Measurements from ENCODE around the gene GPR32. TPM values are rescaled to one million over a fixed set of nuclear protein-coding genes. Genes with fewer than 3 reads are reported as not detected.
"Not testable (repeated sequence)": the region's sequence is repeated elsewhere in the genome, so short reads cannot be mapped to it uniquely, and the experiment has no call there.

GPR32 gene
- polyA plus RNA-seq, 3 donors: not detected

DNA sequence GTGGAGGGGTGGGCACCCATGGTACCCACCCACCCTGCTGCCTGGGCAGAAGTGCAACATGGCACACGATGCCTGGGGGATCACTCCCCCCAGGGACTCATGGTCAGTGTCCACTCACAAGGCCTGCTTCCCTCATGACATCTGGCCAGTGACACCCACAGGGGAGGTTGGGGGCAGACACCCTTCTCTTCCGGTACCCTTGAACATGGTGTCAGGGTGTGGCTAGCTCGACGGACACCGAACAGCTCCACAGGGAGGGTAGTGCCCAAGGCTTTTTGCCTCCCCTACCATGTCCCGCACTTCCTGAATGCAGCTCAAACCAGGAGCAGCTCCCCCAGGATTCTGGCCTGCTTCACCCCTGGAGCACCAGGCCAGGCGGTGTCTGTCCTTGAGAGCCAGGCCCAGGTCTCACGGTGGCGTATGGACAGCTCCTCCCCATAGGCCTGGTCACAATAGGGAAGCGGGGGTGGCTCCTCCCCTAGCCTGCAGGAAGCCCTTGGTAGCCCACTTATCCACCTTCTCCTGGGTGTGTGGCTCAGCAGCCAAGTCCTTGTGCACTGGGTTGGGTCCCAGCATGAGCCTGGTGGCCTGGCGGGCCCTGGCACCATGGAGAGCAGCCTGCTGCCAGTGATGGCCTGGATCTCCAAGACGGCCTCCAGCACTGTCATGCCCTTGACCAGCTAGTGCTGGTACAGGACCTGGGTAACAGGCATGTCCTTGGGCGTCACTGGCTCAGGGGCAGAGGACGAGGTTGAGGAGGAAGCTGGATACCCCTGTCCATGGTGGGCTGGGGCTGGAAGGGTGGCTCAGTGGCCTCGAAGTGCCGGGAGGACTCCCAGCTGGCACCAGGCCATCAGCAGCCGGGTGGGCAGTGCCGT is 27.8 kb downstream of the GPR32 start:
- no peak for DNase-seq (ENCODE audit: low read depth in 3 of 3, low spot score in 2 of 3)

DNA sequence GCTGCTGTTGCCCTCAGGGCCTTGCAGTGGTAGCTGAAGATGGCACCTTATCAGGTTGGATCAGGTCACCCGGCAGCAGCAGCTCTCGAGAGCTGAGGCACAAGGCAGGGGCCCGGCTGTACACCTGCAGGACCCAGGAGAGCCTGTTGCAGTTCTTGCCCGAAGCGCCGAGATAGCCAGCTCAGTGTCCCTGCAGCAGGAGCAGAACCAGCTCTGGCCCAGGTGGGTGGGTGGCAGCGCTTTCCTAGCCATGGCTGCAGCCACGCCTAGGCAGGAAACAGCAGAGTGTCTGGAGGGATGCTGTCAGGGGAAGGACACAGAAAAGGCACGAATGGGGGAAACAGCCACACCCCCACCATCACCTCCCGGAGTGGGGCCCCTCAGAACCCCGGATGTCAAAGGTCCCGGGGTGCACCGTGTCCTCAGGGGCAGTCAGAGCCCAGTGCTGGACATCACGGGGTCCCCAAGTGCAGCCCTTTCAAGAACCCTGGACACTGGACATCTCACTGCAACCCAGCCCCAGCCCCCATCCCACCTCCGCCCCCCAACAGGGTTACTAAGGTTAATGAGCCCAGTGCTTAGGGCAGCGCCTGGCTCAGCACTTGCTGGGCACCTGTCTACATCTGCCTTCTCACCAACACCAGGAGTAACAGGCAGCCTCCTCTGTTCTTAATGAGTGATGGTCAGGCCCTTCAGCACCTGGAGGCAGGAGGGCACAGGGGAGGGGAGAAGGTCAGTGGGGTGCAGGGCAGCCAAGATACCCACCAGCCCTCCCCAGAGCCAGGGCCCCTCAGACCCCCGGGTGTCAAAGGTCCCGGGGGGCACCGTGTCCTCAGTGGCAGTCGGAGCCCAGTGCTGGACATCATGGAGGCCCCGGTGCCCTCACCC is 28.6 kb downstream of the GPR32 start:
- DNase-seq (ENCODE audit: low read depth in 3 of 3, low spot score in 2 of 3): no peak

DNA sequence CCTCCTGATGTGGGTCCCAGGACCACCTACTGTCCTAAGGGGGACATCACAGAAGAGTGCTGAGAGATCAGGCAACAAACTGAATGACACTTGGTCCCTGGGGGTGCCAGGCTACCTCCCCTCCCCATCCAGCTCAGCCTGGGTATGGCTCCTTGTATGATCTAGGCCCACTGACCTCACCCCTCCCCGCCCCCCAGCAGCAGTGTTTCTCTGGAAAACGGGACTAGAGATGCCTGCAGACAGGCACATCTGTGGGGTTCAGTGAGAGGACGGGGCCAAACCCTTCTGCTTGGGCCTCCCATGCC is 29.2 kb downstream of the GPR32 start:
- no peak for DNase-seq (ENCODE audit: low read depth in 3 of 3, low spot score in 2 of 3)

DNA sequence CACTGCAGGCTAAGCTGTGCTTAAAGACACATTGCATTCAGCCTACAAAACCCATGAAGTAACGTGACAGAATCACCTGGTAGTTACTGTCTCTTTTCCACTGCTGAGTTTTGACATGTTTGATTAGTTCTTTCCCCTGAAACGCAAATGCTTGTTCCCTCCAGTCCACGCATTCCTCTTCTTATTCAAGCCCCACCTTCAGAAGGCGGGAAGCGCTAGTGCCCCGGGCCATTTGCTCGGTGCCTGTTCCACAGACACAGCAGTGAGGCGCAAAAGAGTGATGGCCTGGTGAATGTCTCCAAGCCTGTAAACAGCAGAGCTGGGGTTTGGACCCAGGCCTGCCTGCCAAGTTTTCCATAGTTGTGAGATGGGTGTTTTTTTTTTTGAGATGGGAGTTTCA is 30.8 kb downstream of the GPR32 start:
- no peak for DNase-seq (ENCODE audit: low read depth in 3 of 3, low spot score in 2 of 3)

DNA sequence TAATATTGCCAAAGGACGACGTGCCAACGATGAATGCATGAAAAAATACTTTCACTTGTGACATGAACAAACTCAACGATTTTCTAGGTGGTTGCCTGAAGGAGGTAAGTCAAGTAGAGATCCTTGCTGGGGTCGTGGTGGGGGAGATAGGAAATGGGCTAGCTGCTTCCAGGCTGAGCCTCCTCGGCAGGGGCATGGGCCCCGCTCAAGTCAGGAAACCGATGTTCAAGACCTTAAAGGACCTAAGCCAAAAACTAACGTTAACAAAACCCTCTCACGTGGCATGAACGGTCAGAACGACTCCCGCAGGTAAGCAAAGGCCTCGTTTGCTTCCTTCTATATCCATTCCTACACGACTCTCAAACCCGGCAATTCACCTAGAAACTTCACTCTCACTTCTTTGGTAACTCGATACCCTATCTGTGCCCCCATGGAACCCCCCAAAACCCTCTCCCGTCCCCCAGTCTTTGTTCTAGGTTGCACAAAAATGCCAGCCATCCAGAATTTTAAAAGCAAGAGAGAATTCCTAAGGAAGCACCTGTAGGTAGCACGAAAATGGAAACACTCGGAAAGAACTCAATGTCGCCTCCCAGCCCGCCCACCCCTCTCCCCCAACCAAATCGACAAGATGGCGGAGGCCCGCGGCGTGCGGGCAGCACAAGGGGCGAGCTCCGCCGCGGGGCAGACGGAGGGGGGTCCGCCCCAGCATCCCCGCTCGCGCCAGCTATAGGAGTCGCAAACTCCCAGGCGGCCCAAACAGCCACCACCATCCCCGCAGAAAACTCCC is 33.6 kb downstream of the GPR32 start:
- DNase-seq (ENCODE audit: low read depth in 3 of 3, low spot score in 2 of 3): no peak

DNA sequence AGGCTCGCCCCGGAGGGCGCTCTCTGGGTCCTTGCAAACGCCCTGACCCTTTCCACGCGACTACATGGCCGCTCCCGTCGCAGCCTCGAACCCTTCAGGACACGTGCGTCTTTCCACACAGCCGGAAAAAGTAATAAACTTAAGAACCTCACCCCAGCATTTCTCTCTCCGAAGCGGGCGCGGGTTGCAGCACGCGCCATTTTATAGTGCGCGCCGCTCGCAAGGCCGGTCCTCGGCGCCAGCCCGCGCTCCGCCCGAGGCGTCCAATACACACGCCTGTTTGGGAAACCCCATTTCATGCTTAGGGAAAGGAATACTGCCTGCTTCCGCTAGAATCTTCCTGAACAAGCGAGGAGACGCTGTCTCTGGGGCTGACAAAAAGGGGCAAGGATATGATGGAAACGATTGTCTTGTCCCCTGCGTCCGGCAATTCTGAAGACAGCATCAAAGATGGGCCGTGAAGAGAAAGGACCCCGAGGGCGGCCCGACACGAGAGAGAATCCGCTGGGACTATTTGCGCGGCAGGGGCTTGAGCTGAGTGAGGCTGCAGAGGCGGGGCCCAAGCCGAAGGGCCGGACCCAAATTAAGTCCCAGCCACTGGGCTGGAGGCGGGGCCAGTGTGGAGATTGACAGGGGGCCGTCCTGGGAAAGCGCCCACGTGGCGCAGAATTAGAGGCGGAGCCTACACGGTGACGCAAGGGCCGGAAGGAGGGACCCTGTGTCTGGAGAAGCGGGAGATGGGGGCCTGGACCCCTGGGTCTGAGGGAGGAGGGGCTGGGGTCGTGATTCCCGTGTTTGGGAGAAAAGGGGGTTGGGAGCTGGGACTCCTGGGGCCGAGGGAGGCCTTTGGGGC is 34.4 kb downstream of the GPR32 start:
- DNase-seq (ENCODE audit: low read depth in 3 of 3, low spot score in 2 of 3): peak; percentile 99 to 100 (median 99)

DNA sequence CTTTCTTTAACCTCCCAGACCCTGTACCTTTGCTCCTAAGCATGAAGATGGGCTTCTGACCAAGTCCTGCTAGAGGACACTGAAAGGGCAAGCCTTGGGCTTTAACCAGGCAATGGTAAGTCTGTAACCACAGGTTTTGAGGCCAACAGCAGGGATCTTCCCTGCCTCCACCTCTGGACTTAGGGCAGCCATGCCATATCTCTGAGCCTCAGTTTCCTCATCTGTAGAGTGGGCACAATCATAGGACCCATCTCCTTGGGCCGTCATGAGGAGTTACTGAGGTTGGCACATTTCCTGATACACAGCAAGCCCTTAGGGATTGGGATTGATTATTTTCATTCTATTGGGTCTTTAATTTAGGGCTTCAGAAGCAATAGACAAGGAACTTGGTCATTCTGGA is 38.6 kb downstream of the GPR32 start:
- DNase-seq (ENCODE audit: low read depth in 3 of 3, low spot score in 2 of 3): no peak

DNA sequence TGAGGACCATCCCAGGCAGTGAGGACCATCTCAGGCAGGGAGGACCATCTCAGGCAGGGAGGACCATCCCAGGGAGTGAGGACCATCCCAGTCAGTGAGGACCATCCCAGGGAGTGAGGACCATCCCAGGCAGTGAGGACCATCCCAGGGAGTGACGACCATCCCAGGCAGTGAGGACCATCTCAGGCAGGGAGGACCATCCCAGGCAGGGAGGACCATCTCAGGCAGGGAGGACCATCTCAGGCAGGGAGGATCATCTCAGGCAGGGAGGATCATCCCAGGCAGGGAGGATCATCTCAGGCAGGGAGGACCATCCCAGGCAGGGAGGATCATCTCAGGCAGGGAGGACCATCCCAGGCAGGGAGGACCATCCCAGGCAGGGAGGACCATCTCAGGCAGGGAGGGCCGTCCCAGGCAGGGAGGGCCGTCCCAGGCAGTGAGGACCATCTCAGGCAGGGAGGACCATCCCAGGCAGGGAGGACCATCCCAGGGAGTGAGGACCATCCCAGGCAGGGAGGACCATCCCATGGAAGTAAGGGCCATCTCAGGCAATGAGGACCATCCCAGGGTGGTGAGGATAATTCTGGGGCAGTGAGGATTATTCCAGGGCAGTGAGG is 41.5 kb downstream of the GPR32 start:
- DNase-seq (ENCODE audit: low read depth in 3 of 3, low spot score in 2 of 3): not testable (repeated sequence)

DNA sequence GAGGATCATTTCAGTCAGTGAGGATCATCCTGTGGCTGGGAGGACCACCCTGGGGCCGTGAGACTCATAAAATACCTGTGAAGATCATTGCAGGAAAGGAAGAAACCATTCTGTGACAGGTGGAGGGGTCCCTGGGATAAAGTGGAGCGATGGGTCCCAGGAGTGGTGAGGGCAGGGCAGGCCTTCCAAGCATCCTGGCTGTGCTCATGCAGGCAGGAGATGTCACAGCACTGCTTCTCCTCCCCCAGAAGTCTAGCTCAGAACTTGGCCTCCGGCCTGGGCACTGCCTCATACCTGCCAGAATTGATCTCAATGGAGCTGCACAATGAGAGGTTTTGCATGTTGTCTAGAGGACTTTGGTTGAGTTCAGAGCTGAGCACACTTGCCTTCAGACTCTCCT is 42.2 kb downstream of the GPR32 start:
- DNase-seq (ENCODE audit: low read depth in 3 of 3, low spot score in 2 of 3): no peak

DNA sequence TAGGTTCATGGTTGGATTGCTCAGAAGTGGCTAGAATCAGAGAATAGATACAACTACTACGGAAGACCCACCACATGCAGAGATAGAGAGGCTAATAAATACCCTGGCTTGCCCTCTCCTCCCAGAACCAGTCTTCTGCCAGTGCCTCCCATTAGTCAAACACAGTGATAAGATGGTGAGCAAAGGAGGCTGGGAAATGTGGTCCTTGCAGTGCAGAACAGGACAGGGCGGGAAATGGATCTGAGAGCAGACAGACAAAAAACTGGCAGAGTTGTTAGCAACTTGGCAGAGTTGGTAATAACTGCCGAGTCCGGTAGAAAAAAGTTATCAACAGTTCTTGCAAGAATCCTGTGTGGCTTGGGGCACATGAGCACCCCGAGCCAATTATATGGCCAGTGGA is 44.6 kb downstream of the GPR32 start:
- DNase-seq (ENCODE audit: low read depth in 3 of 3, low spot score in 2 of 3): no peak

DNA sequence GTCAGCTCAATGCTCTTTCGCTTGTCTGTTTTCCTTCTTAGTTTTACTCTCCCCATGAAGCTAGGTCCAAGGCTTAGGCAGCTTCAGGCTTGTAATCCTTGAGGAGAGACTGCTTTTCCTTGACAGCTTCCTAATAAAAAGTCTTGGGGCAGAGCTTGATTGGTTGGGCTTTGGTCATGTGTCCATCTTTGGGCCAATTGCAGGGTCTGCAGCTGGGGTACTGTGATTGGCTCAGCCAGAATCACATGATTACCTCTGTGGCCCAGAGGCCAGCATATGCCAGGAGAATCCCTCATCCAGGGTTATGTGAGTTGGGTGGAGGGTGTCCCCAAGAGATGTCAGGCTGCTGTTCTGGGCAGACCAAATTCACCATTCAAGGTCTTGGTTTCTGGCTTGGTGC is 45.2 kb downstream of the GPR32 start:
- DNase-seq (ENCODE audit: low read depth in 3 of 3, low spot score in 2 of 3): no peak

DNA sequence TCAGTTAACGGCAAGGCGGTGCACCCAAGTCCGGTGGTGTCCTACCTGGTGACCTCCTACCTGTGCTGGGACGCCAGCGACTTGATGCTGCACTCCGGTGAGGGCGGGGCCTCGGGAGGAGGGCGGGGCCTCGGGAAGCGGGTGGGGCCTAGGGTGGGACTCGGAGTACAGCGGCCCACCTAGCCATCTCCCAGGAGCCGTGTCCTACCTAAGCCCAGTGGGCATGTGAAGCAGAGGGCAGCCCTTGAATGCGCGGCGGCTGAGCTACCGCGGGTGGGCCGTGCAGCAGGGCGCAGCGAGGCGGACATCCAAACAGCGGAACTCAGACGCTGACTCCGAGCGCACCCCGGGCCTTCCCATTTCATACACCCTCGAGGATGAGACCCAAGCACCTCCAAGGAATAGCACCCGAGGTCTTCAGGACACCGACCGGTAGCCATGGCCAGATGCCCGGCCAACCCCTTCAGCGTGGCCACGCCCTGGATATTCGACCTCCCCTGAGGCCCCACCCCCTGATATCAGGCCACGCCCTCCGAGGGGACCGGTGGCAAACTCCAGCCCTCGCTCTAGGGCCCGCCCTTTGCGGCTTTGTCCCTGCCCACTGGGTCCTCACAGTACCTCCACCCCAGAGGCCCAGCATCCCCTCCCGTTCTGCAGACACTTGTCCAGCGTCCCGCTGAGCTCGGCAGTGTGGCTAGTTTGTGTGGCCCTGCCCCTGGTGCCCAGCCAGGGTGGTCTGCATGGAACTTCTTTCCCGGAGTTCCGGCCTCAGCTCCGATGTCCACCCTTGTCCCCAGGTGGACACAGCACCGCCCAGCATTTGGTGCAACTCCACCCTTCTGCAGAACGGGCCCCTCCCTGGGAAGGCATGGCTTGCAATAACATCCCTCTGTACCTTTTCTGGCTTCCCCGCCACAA is 47.9 kb downstream of the GPR32 start:
- DNase-seq (ENCODE audit: low read depth in 3 of 3, low spot score in 2 of 3): no peak

DNA sequence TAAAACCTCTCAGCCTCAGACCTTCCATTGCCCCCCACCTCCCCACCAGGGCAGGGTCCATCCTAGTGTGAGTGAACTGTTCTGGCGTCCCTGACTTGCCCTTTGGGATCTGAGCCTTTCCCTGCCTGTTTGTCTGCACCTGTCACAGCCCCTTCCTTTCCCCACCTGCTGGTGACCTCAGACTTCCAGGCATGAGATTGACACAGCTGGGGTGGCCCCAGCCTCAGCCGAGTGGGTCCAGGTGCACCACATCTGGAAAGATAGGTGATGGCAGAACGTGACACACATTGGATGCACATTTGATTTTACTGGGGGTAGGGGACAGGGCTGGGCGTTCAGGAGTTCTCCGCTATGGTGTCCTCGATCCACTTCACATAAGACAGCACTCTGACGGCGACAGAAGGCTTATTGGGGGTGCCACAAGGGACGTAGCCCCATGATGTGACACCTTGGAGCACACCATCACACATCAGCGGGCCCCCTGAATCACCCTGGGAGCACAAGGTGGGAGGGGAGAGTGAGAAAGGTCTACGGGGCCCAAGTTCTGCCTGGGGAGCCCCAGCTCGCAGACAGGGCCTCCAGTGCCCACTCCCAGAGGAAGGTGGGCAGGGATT is 48.7 kb downstream of the GPR32 start:
- DNase-seq (ENCODE audit: low read depth in 3 of 3, low spot score in 2 of 3): no peak

DNA sequence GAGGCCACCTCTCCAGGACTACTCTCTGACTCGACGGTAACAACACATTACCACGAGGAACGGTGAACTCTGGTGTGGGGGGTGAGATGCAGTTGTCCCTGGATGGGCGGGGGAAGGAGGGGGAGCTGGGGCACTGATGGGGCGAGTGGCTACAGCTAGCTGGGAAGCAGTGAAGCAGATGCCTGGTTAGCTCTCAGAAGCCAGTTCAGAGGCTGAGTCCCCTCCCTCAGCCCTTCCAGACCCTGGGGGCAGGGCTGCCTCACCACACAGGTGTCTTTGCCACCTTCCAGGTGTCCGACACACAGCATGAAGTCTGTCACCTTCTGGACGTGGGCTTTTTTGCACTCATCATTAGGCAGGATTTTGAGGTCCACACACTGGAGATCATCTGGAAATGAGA is 49.4 kb downstream of the GPR32 start:
- DNase-seq (ENCODE audit: low read depth in 3 of 3, low spot score in 2 of 3): no peak

DNA sequence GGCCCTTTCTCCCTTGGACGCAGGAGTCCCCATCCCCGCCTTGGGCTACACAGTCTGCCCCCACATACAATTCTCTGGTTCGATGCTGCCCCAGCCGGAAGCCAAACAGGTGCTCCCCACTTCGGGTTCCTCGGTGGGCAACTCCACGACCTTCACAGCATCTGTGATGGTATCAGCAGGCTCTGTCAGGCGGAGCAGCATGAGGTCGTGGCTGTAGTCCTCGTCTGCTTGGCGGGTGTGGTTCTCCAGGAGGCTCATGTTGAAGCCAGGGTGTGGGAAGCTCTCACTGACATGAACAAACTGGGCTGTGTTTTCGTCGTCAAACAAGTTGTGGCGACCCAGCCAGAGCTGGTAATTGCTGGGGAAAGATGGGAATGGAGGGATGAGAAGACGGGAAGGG is 49.8 kb downstream of the GPR32 start:
- no peak for DNase-seq (ENCODE audit: low read depth in 3 of 3, low spot score in 2 of 3)

DNA sequence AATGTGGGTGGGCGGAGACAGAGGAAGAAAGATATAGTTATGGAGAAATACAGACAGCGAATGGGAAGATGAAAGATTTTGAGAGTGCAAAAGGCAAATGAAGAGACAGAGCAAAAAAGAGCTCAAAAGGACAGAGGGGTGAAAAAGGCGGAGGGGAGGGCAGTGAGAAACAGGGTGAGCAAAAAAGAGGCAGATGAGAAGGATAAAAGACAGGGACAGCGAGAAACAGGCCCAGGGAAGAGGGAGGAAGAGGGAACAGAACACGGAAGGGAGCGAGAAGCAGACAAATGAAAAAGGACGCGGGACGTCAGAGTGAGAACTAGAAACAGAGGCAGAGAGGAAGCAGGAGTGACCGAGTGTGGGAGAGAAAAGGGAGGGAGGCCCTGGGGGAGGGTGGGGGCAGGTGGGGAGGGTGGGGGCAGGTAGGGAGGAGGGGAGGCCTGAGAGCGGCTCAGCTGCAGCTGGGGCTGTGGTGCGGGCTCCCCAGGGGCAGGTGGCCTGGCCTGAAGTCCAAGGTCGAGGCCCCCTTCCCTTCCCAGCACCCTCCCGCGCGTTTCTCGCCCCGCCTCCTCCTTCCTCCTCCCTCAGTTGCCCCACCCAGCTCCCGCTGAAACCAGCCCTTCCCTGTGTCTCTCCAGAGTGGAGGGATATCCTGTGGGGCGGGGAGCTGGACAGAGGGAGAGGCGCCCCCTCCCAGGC is 50.4 kb downstream of the GPR32 start:
- no peak for DNase-seq (ENCODE audit: low read depth in 3 of 3, low spot score in 2 of 3)

DNA sequence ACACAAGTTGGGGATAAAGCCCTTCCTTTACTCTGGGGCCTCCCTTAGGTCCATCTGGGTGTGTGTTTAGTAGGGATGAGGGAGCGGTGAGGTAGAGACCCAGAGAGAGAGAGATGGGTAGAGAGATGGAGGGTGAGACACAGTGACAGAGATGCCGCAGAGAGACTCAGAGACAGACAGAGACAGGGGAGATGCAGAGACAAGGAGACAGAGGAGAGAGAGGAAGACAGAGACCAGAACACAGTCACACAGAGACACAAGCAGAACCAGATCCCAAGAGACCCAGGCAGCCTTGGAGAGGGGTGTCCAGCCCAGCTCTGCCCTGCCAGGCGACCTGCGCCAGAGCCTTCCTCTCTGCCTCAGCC is 51.0 kb downstream of the GPR32 start:
- no peak for DNase-seq (ENCODE audit: low read depth in 3 of 3, low spot score in 2 of 3)
